Measurements from ENCODE around the gene OR2A42. TPM values are rescaled to one million over a fixed set of nuclear protein-coding genes. Genes with fewer than 3 reads are reported as not detected.
"Not testable (repeated sequence)": the region's sequence is repeated elsewhere in the genome, so short reads cannot be mapped to it uniquely, and the experiment has no call there.

The OR2A42 gene
- total RNA-seq, 1 donor from 2014 or later: not detected

DNA sequence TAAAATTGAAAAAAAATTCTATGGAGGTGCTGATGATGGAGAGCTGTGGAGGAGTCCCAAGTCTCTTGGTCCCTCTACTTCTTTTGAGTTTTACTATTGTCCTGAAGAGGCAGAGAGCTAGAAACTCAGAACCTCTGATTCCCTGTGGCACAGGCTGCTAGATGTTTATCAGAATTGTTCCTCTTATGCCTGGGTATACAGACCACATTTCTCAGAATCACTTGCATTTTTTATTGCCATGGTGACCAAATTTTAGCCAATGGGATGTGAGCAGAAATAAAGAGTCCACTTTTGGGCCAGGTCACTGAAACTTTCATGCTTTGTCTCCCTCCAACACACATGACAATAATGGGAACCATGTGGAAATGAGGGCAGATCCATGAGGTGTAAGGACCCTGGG lies 15.7 kb downstream of the OR2A42 start:
- DNase-seq (ENCODE audit: low read depth in 2 of 2): not testable (repeated sequence)

DNA sequence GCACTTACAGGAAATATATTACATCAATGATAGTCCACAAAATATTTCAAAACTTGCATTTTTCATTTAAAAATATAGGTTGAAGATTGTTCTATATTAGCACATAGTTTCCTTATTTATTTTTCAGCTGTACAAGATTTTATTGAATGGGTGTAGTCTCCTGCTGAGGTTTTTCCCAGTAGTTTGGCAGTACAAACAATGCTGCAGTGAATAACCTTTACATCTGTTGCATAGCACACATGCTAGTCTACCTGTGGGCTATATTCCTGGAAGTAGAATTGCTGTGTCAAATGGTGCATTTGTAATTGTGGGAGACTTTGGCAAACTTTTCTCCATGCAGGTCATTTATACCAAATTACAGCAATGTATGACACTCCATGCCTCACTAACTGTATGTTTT lies 18.9 kb downstream of the OR2A42 start:
- DNase-seq (ENCODE audit: low read depth in 2 of 2): not testable (repeated sequence)

DNA sequence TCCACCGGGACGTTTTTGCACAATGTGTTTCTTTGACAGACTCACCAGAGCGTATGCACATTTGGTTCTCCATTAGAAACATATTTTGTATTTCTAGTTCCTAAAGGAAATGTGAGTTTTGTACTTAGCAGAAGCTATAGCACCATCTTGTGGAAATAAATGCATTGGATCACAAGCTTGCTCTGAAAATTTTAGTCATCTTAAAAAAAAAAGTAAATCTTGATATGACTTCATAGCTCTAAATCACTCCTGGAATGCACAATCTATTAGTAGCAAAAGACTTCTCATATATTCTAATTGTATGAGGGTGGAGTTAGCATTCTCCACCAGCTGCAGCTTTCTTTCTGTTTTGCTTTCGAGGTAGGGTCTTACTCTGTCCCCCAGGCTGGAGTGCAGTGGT lies 20.3 kb downstream of the OR2A42 start:
- DNase-seq (ENCODE audit: low read depth in 2 of 2): not testable (repeated sequence)

DNA sequence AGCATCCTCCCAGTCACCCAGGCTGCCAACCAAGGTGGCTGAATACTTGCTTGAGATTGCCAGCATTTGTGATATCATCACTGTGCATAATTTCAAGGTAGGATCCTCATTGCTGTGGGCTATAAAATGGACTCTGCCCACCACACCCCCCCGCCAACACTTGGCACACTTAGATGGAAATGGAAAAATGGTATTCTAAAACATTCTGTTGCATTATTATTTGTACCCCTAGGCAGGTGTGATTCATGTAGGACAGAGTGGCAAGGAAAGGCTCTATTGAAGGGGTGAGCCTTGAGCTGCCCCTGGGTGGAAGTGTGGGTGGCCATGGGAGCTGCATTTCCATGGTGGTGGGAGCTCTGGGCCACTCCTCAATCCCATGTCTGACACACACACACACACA lies 20.8 kb downstream of the OR2A42 start:
- DNase-seq (ENCODE audit: low read depth in 2 of 2): not testable (repeated sequence)

DNA sequence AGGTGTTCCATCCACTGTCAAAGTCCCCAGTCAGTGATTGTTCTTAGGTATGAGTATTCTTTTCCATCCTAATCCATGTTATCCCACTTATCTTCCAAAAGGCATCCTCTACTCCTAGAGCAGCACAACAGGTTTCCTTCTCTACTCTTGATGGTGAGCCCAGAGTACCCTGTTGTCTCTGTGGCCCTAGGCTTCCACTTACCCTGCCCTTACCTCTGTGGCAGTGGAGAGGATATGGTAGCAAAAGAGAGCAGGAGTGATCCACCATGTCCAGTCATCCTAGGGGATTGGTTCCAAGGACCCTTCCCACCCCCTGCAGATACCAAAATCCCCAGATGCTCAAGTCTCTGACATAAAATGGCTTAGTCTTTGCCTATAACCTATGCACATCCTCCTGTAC lies 22.2 kb downstream of the OR2A42 start:
- DNase-seq (ENCODE audit: low read depth in 2 of 2): not testable (repeated sequence)

DNA sequence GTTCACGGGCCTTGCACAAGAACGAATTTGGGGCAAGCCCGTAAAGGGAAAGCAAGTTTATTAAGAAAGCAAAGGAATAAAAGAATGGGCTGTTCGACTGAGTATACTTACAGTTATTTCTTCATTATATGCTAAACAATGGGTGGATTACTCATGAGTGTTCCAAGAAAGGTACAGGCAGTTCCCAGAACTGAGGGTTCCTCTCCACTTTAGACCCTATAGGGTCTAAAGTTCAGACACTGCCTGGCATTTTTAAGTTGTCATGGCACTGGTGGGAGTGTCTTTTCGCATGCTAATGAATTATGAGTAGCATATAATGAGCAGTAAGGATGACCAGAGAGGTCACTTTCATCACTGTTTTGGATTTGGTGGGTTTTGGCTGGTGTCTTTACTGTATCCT lies 34.1 kb downstream of the OR2A42 start:
- DNase-seq (ENCODE audit: low read depth in 2 of 2): not testable (repeated sequence)

DNA sequence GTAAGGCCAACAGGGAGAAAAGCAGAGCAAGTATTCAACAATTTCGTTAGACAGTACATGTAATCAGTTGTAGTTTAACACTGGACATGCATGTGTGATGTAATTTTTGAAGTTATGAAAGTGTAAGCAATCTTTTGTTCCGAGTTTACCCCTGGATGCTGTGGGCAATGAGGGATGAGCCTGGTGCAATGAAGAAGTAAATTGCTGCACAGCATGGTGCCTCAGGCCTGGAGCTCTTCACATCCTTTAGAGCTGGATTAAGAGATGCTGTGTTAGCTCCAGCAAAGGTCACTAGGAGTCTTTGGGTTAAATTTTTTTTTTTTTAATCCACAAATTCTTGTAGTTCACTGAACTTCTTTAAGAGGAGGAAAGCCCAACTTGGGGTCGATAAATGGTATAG lies 36.3 kb downstream of the OR2A42 start:
- DNase-seq (ENCODE audit: low read depth in 2 of 2): not testable (repeated sequence)

DNA sequence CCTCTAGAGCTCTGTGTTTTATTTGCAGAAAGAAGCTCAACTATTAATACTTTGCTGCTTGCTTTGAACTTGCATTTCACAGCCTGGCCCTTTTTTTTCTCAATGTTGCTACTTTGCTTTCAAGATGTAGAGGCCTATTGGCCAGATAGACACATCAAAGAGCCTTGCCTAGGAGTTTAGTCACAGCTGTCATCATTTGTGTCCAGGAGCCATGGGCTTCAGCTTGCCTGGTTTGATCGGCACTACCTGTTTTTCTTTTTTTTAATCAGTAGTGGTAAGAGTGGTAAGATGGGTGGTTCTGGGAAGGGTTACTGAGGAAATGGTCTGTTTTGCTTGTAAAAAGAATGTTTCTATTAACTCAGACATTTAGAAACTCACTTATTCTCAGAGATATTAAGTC lies 37.4 kb downstream of the OR2A42 start:
- not testable (repeated sequence) for DNase-seq (ENCODE audit: low read depth in 2 of 2)

DNA sequence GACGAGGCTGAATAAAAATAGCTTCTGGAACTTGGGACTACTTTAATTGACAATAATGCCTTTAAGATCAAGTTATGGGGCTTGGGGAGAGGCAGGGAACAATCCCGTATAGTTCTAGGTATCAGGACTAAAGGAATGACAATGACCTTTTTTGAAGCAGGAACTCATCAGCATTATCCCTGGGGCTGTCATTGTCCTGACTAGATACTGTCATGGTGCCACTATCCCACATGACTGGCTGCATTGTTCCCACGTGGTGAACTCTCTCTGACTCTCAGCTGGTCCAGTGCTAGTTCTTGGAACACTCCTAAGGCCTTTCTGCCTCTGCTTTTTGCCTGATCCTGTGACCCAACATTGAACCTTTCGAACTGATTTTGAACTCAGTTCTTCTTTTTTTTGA lies 40.5 kb downstream of the OR2A42 start:
- not testable (repeated sequence) for DNase-seq (ENCODE audit: low read depth in 2 of 2)

DNA sequence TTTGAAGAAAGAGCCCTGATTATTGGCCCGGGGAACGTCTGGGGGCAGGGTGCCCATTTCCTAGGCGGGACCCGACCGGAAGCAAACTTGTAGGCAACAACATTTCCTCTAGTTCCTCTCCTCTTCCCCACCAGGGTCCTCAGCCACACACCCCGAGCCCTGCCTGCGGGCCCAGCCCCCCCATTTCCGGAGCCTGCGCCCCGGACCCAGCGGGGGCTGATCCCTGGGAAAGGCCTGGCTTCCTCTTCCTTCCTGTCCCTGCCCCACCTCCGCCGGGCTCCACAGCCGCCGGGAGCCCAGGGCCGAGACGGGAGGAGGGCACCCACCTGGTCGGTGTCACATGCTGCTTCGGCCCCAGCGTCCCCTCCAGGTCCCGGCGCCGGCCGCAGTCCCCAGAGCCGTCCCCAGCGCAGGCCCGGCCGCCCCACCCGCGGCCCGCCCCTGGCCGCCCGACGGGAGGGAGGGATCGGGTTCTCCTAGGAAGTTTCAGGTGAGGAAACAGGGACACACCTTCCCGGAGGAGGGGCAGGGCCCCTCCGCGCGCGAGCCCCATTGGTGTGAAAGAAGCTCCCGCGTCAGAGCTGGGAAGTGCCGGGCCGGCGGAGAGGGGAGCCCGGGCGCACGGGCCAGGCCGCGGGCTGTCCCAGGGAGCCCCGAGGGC lies 44.1 kb downstream of the OR2A42 start, which contains the start of gene ARHGEF35:
Gene ARHGEF35, minus strand, starts transcription at position 622 of the 661 bp plus-strand sequence. CDS start 7,450 bp downstream, outside the sequence.
- not testable (repeated sequence) for DNase-seq (ENCODE audit: low read depth in 2 of 2)

DNA sequence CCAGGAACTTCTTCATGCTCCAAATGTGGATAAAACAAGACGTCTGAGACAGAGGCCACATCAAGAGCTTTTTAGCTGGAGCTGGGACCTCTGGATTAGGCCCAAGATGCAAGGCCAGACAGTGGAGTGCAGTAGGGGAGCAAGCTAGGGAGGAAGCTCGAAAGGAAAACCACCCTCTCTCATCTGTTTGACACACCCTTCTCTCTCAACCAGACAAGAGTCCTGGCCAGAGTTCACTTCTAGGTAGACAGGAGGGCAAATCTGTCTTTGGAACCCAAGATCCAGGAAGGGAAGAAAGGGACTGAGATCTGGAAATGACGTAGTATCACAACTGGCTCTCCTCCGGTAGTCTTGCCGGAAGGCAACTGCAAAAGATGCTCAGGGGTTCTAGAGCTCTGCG lies 45.0 kb downstream of the OR2A42 start:
- DNase-seq (ENCODE audit: low read depth in 2 of 2): not testable (repeated sequence)

DNA sequence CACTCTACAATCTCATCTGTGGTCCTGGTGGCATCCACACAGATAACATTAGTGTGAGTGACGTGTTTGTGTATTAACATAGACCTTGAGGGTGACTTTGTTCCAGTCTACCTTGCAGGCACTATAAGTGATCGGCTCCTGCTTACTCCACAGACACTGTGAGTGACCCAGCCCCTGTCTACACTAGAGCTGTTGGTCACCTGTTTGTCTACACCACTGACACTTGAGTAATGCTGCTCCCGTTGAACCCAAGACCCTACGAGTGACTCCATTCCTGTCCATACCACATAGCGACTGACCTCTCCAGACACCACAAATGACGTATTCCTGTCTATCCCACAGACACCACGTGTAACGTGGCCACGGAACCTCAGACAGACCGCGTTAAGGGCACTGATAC lies 45.6 kb downstream of the OR2A42 start:
- not testable (repeated sequence) for DNase-seq (ENCODE audit: low read depth in 2 of 2)

DNA sequence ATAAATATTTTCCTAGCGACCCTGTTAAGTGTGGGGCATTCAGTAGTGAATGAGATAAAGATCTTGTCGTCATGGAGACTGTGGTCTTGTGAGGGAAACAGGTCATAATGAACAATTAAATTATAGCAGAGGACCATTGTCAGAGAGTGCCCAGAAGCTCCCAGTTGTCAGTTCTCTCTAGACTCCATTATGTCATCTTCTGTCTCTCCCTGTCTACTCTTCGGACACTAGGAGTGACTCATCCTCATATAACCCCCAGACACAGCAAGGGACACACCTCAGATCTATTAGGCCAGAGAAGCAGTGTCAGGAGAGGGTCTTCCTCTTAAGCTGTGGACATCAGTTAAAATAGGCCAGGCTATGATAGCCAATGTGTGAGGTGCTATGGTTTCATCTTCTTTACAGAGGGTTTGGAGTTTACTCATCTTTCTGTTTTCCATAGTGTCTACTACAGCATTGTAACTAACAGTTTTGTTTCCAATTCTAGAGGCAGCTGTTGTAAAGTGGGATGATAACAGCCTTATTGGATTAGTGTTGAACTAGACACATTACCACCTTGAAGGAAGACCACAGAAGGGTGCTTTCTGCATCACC lies 50.7 kb downstream of the OR2A42 start:
- DNase-seq (ENCODE audit: low read depth in 2 of 2): not testable (repeated sequence)

DNA sequence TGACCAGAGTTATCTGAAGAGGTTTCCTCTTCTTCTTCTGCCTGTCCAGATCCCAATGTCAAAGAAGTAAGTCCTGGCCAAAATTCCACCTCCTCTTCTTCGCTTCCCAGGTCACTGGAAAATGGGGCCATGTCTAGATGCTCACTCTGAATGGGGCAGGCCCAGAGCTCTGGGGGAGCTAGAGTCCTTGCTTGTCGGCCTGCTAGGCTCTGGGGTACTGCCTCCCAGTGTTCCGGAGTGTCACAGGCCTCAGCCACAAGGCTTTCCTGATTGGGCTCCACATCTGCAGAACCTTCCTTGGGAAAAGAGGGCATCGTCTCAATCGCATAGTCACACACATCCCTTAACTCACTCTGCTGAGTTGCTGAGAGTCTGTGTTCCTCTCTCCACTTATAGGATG lies 51.6 kb downstream of the OR2A42 start:
- not testable (repeated sequence) for DNase-seq (ENCODE audit: low read depth in 2 of 2)

DNA sequence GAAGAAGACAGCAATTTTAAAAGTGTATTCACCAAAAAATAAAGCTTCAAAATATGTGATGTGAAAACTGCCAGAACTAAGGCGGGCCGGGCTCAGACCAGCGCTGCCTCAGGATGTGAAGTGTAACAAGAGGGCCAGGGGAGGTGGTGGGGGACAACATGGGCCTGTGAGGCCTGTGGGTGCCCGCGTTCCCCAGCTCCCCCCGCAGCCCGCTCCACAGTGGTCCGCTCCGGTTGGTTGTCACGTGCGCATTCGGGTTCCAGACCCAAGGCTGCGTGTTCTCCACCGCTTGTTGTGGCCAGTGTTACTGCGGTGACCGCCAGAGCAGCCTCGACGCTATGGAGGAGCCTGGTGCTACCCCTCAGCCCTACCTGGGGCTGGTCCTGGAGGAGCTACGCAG lies 56.2 kb downstream of the OR2A42 start, which contains the start of gene CTAGE4:
Gene CTAGE4, plus strand, starts transcription at position 301 of the 400 bp plus-strand sequence. Its CDS starts 38 bp downstream, at position 339.
- not testable (repeated sequence) for DNase-seq (ENCODE audit: low read depth in 2 of 2)

DNA sequence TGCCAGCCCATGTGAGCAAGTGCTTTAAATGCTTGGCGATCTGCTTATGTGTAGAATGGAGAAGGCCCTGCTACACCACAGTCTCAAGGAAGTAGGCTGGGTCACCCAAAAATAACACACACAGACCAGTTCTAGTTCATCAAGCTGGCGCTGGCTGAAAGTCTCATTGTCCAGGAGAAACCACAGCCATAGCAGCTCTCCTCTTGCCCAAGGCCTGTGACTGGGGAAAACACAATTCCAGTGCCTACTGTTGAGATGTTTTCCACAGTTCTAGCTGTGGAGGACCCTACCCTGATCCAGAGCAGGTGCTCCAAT lies 60.3 kb downstream of the OR2A42 start:
- not testable (repeated sequence) for DNase-seq (ENCODE audit: low read depth in 2 of 2)

DNA sequence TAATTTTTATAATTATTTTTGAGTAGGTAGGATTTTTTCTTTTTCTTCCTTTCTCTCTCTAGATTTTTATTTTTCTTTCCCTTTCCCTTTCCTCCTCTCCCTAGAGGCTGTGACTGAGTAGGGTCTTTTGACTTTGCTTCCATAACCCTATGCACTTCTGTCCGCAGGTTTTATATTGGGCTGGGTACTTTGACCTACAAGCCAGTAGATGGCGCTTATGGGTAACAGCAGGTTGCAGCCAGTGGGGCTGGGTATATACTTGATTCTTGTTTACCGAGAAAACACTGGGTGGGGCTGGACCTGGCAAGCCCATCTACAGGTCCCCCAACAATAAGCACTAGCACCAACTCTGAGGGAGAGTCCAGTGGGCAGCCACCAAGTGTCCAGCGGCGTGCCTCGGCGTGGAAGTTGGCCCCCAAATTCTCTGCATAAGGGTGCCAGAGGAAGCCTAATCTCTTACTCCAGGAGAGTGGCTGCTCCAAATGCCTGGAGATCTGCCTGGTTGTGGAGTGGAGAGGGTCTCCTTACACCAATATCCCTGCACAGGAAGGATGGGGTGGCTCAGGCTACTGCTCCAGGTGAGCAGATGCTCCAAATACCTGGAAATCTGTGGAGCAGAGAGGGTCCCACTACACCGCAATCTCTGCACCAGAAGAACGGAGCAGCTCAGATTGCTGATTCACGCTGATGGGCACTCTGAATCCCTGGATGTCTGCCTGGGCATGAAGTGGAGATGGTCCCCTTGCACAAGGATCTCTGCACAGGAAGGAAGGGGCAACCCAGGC lies 60.8 kb downstream of the OR2A42 start:
- DNase-seq (ENCODE audit: low read depth in 2 of 2): peak; percentile 4 to 23

Other genes with a start within 250 kb of the OR2A42 start
- gene OR6B1, start 239.3 kb downstream of the OR2A42 start, total RNA-seq: not detected in 2 replicates
- gene OR2A5, start 190.7 kb downstream of the OR2A42 start, total RNA-seq: not detected in 2 replicates
- not detected in 2 replicates for gene OR2A25, start 169.8 kb downstream of the OR2A42 start, total RNA-seq
- not detected in 2 replicates for gene OR2A12, start 153.3 kb downstream of the OR2A42 start, total RNA-seq
- gene OR2A2, start 130.0 kb downstream of the OR2A42 start, total RNA-seq: not detected in 2 replicates
- not detected in 2 replicates for gene OR2A14, start 116.4 kb downstream of the OR2A42 start, total RNA-seq
- gene CTAGE4, start 56.1 kb downstream of the OR2A42 start, total RNA-seq: 0.13 TPM in 1 of 2 replicates, not detected in the other
- 0.13 TPM in 2 replicates for gene ARHGEF35, start 43.8 kb downstream of the OR2A42 start, total RNA-seq
- gene OR2A7, start 25.2 kb upstream of the OR2A42 start, total RNA-seq: under 0.01 TPM in 1 of 2 replicates, not detected in the other
- under 0.01 and 0.13 TPM in 2 replicates for gene CTAGE8, start 29.7 kb upstream of the OR2A42 start, total RNA-seq
- gene OR2A1, start 72.8 kb upstream of the OR2A42 start, total RNA-seq: under 0.01 TPM in 2 replicates
- 0.13 and 0.38 TPM in 2 replicates for gene ARHGEF5, start 115.8 kb upstream of the OR2A42 start, total RNA-seq
- gene NOBOX, start 164.1 kb upstream of the OR2A42 start, total RNA-seq: not detected in 2 replicates